Parathyroid adenoma (tissue), 2 donors: ENCODE data around the gene FLNB.

Experiments used
- H2AFZ ChIP-seq: fragments of 300-600 bp; sonication (generic); one replicate; pipeline ENCODE4 v1.7.0; 2017; ENCODE audit warnings: antibody characterized with exemption, mild to moderate bottlenecking
- H3K27ac ChIP-seq: fragments of 300-600 bp; sonication (generic); one replicate; pipeline ENCODE4 v1.7.0; 2017
- H3K27me3 ChIP-seq: fragments of 300-600 bp; sonication (generic); one replicate; pipeline ENCODE4 v1.7.0; 2017; ENCODE audit warnings: low read length; ENCODE audit not compliant: control insufficient read depth, insufficient read depth
- H3K36me3 ChIP-seq: fragments of 300-600 bp; sonication (generic); one replicate; pipeline ENCODE4 v1.7.0; 2017; ENCODE audit warnings: low read length; ENCODE audit not compliant: control insufficient read depth, insufficient read depth
- H3K4me1 ChIP-seq: fragments of 300-600 bp; sonication (generic); one replicate; pipeline ENCODE4 v1.7.0; 2017; ENCODE audit warnings: control low read depth
- H3K4me2 ChIP-seq: fragments of 300-600 bp; sonication (generic); one replicate; pipeline ENCODE4 v1.7.0; 2017; ENCODE audit warnings: low read length
- H3K4me3 ChIP-seq: fragments of 300-600 bp; sonication (generic); one replicate; pipeline ENCODE4 v1.7.0; 2017; ENCODE audit warnings: low read depth, low read length
- H3K79me2 ChIP-seq: fragments of 300-600 bp; sonication (generic); one replicate; pipeline ENCODE4 v1.7.0; 2017; ENCODE audit warnings: control low read depth
- H3K9ac ChIP-seq: fragments of 300-600 bp; sonication (generic); one replicate; pipeline ENCODE4 v1.7.0; 2017; ENCODE audit warnings: mild to moderate bottlenecking
- H3K9me3 ChIP-seq: fragments of 300-600 bp; sonication (generic); one replicate; pipeline ENCODE4 v1.7.0; 2017; ENCODE audit warnings: low read length; ENCODE audit not compliant: control insufficient read depth
- TF ChIP-seq, protein P1 (sequence below): fragments of 300-600 bp; sonication (generic); IDR thresholded peaks from one replicate; pipeline ENCODE4 v1.7.0; 2017; ENCODE audit warnings: antibody characterized with exemption, mild to moderate bottlenecking
- donor health status: primary hyperparathyroidism.

Gene FLNB

GRCh38 chr3:58134468-58134867 lies 126.2 kb downstream of the FLNB start:
- no peaks in the 10 kb centered on the region for H3K27me3 ChIP-seq
- H3K4me1 ChIP-seq, result peaks cover 8% of the 10 kb centered on the region
- no peaks in the 10 kb centered on the region for H3K36me3 ChIP-seq
- no peak overlapping the region for H2AFZ ChIP-seq
- no peak overlapping the region for H3K4me2 ChIP-seq
- TF ChIP-seq, protein P1, sequence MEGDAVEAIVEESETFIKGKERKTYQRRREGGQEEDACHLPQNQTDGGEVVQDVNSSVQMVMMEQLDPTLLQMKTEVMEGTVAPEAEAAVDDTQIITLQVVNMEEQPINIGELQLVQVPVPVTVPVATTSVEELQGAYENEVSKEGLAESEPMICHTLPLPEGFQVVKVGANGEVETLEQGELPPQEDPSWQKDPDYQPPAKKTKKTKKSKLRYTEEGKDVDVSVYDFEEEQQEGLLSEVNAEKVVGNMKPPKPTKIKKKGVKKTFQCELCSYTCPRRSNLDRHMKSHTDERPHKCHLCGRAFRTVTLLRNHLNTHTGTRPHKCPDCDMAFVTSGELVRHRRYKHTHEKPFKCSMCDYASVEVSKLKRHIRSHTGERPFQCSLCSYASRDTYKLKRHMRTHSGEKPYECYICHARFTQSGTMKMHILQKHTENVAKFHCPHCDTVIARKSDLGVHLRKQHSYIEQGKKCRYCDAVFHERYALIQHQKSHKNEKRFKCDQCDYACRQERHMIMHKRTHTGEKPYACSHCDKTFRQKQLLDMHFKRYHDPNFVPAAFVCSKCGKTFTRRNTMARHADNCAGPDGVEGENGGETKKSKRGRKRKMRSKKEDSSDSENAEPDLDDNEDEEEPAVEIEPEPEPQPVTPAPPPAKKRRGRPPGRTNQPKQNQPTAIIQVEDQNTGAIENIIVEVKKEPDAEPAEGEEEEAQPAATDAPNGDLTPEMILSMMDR, result no peak
- no peaks in the 10 kb centered on the region for H3K79me2 ChIP-seq
- no peaks in the 10 kb centered on the region for H3K9me3 ChIP-seq
- no peak overlapping the region for H3K9ac ChIP-seq
- H3K4me3 ChIP-seq, result no peak overlapping the region
- no peak overlapping the region for H3K27ac ChIP-seq

GRCh38 chr3:58135712-58136543 lies 127.7 kb downstream of the FLNB start:
- peak overlapping the region; percentile 68 for H3K27ac ChIP-seq
- TF ChIP-seq, protein P1, result peak; percentile 50
- peaks cover 8% of the 10 kb centered on the region for H3K4me1 ChIP-seq
- no peaks in the 10 kb centered on the region for H3K36me3 ChIP-seq
- H3K4me2 ChIP-seq, result no peak overlapping the region
- H3K79me2 ChIP-seq, result no peaks in the 10 kb centered on the region
- no peak overlapping the region for H3K9ac ChIP-seq
- no peak overlapping the region for H3K4me3 ChIP-seq
- H2AFZ ChIP-seq, result peak overlapping the region; percentile 57
- no peaks in the 10 kb centered on the region for H3K9me3 ChIP-seq
- H3K27me3 ChIP-seq, result no peaks in the 10 kb centered on the region

DNA sequence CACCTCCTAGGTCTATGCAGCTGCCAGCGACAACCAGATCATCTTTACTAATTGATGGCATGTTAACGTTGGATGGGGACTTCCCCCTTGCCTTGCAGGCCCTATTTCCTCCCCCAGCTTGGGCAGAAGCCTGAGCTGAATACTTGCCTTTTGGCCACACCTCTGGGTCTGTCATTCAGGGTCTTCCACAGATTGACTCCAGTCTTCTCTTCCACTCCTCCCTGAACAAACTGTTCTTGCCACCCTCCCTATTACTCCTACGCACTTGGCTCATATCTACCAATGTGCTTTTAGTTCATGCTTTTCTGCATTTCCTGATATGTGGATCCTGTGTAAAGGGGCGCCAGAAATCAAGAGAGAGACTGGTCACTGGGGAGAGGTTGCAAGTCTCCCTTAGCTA lies 129.1 kb downstream of the FLNB start:
- TF ChIP-seq, protein P1, result no peak
- H3K27me3 ChIP-seq, result no peaks in the 10 kb centered on the region
- no peaks in the 10 kb centered on the region for H3K79me2 ChIP-seq
- H3K9ac ChIP-seq, result no peak overlapping the region
- H3K4me2 ChIP-seq, result no peak overlapping the region
- no peak overlapping the region for H3K4me3 ChIP-seq
- no peak overlapping the region for H2AFZ ChIP-seq
- H3K27ac ChIP-seq, result no peak overlapping the region
- no peaks in the 10 kb centered on the region for H3K36me3 ChIP-seq
- peaks cover 8% of the 10 kb centered on the region for H3K4me1 ChIP-seq
- no peaks in the 10 kb centered on the region for H3K9me3 ChIP-seq

DNA sequence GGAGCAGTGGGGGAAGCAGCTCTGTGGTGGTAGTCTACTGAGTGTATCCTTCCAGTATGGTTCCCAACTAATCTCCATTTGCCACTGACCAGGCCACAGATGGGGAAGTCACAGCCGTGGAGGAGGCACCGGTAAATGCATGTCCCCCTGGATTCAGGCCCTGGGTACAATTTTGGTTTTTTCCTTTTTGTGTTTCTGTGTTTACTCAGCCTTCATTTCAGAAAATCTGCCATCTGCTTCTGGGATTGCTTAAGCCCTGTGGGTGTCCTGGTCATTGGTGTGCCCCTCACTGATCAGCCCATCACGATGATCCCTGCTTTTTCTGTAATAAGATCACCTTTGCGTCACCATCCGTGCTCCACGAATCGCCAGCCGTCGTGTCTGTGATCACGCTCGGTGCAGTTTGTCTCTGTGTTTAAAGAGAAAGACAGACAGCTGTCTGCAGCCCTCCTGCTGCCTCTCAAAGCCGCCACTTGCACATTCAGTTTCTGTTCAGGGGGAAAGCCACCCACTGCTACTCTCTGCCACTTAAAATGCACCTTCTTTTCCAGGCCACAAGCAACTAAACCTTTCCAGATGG lies 133.6 kb downstream of the FLNB start:
- H3K4me3 ChIP-seq, result no peak overlapping the region
- no peaks in the 10 kb centered on the region for H3K36me3 ChIP-seq
- no peaks in the 10 kb centered on the region for H3K9me3 ChIP-seq
- no peaks in the 10 kb centered on the region for H3K79me2 ChIP-seq
- no peak overlapping the region for H3K27ac ChIP-seq
- H3K9ac ChIP-seq, result no peak overlapping the region
- H2AFZ ChIP-seq, result no peak overlapping the region
- no peak overlapping the region for H3K4me2 ChIP-seq
- TF ChIP-seq, protein P1, result no peak
- no peaks in the 10 kb centered on the region for H3K4me1 ChIP-seq
- no peaks in the 10 kb centered on the region for H3K27me3 ChIP-seq
